WTC11 (cell line): ENCODE data around the gene PRF1. TPM values are rescaled to one million over a fixed set of nuclear protein-coding genes. Genes with fewer than 3 reads are reported as not detected.

Source experiments
- ATAC-seq: fragments of 200-7000 bp; cut with Tn5 transposase; 2 replicates; pipeline ENCODE4 v1.10.0; 2021; ENCODE audit warnings: mild to moderate bottlenecking, moderate library complexity
- CTCF ChIA-PET: fragments of 300-600 bp; sonication (Branson Sonifier 250); formaldehyde crosslinking; loops from one replicate; lab custom pipeline; 2021; ENCODE audit warnings: antibody characterized with exemption; lab: Charles Lee
- POLR2A ChIA-PET: fragments of 350-600 bp; sonication (Branson Sonifier 250); formaldehyde crosslinking; loops from one replicate; lab custom pipeline; 2021; ENCODE audit warnings: antibody characterized with exemption; lab: Charles Lee
- DNase-seq: peaks from one replicate; pipeline ENCODE4 v3.0.0; 2021; ENCODE audit warnings: low spot score
- H3K27ac Mint-ChIP-seq: 2 replicates; pipeline ENCODE4 v1.8.0; 2021; ENCODE audit warnings: mixed read lengths
- H3K27me3 Mint-ChIP-seq: 2 replicates; pipeline ENCODE4 v1.8.0; 2021; ENCODE audit warnings: low read depth, mild to moderate bottlenecking, moderate library complexity, mixed read lengths
- H3K36me3 Mint-ChIP-seq: 2 replicates; pipeline ENCODE4 v1.8.0; 2021; ENCODE audit warnings: mixed read lengths
- H3K4me1 Mint-ChIP-seq: 2 replicates; pipeline ENCODE4 v1.8.0; 2022; ENCODE audit warnings: mixed read lengths
- H3K4me3 Mint-ChIP-seq: 2 replicates; pipeline ENCODE4 v1.8.0; 2021; ENCODE audit warnings: mild to moderate bottlenecking, moderate library complexity, mixed read lengths
- H3K9me3 Mint-ChIP-seq: 2 replicates; pipeline ENCODE4 v1.8.0; 2021; ENCODE audit warnings: mixed read lengths
- ETV6 ChIP-seq: sonication (generic); formaldehyde crosslinking; IDR thresholded peaks from 2 replicates; pipeline ENCODE4 v1.8.1; 2022; ENCODE audit warnings: mild to moderate bottlenecking, missing genetic modification reagents
- FOXP4 ChIP-seq: sonication (generic); formaldehyde crosslinking; IDR thresholded peaks from 2 replicates; pipeline ENCODE4 v1.8.0; 2022; ENCODE audit warnings: mild to moderate bottlenecking, missing genetic modification reagents
- HMGA2 ChIP-seq: fragments of 250-450 bp; sonication (Bioruptor Pico); IDR thresholded peaks from 2 replicates; pipeline ENCODE4 v1.4.0; 2021; ENCODE audit warnings: mild to moderate bottlenecking, moderate library complexity
- MXD4 ChIP-seq: fragments of 250-450 bp; sonication (Bioruptor Pico); IDR thresholded peaks from 2 replicates; pipeline ENCODE4 v1.8.0; 2021; ENCODE audit warnings: mild to moderate bottlenecking, moderate library complexity, borderline replicate concordance
- NFE2L1 ChIP-seq: sonication (generic); formaldehyde crosslinking; IDR thresholded peaks from 2 replicates; pipeline ENCODE4 v1.8.1; 2023; ENCODE audit warnings: missing genetic modification reagents
- NR2C2 ChIP-seq: sonication (generic); formaldehyde crosslinking; IDR thresholded peaks from 2 replicates; pipeline ENCODE4 v1.8.0; 2022; ENCODE audit warnings: mild to moderate bottlenecking, missing genetic modification reagents
- RELA ChIP-seq: sonication (generic); formaldehyde crosslinking; IDR thresholded peaks from 2 replicates; pipeline ENCODE4 v1.8.1; 2022; ENCODE audit warnings: missing genetic modification reagents, mild to moderate bottlenecking, borderline replicate concordance
- SP1 ChIP-seq: sonication (generic); formaldehyde crosslinking; conservative IDR thresholded peaks from 2 replicates; pipeline ENCODE4 v1.8.1; 2022; ENCODE audit warnings: missing genetic modification reagents
- TEAD4 ChIP-seq: sonication (generic); formaldehyde crosslinking; IDR thresholded peaks from 2 replicates; pipeline ENCODE4 v1.8.0; 2022; ENCODE audit warnings: mild to moderate bottlenecking, missing genetic modification reagents
- ZNF219 ChIP-seq: sonication (generic); formaldehyde crosslinking; IDR thresholded peaks from 2 replicates; pipeline ENCODE4 v1.8.0; 2023; ENCODE audit warnings: missing genetic modification reagents, mild to moderate bottlenecking, borderline replicate concordance
- ZNF416 ChIP-seq: fragments of 250-450 bp; sonication (Bioruptor Pico); IDR thresholded peaks from 2 replicates; pipeline ENCODE4 v1.9.0; 2021; ENCODE audit warnings: mild to moderate bottlenecking, inconsistent platforms
- ZNF423 ChIP-seq: fragments of 250-450 bp; sonication (Bioruptor Pico); IDR thresholded peaks from 2 replicates; pipeline ENCODE4 v2.1.2; 2022; ENCODE audit warnings: mild to moderate bottlenecking, moderate library complexity
- ZSCAN18 ChIP-seq: fragments of 250-450 bp; sonication (Bioruptor Pico); IDR thresholded peaks from 2 replicates; pipeline ENCODE4 v2.1.2; 2022; ENCODE audit warnings: mild to moderate bottlenecking, moderate library complexity
- total RNA-seq: library from RNA; stranded (reverse); gene quantifications from 3 replicates; pipeline ENCODE4 v1.2.3, GENCODE V29; 2021
- TF ChIP-seq, protein P1 (sequence below): sonication (generic); formaldehyde crosslinking; IDR thresholded peaks from 2 replicates; pipeline ENCODE4 v1.8.0; 2022; ENCODE audit warnings: missing genetic modification reagents
- TF ChIP-seq, protein P2 (sequence below): fragments of 250-450 bp; sonication (Bioruptor Pico); IDR thresholded peaks from 2 replicates; pipeline ENCODE4 v1.8.0; 2021; ENCODE audit warnings: mild to moderate bottlenecking
- TF ChIP-seq, protein P3 (sequence below): sonication (generic); formaldehyde crosslinking; IDR thresholded peaks from 2 replicates; pipeline ENCODE4 v1.8.0; 2023; ENCODE audit warnings: mild to moderate bottlenecking, missing genetic modification reagents
- TF ChIP-seq, protein P4 (sequence below): sonication (generic); formaldehyde crosslinking; IDR thresholded peaks from 2 replicates; pipeline ENCODE4 v1.8.1; 2023; ENCODE audit warnings: mild to moderate bottlenecking, missing genetic modification reagents

The PRF1 gene
- total RNA-seq, 1 experiment from 2014 or later, result 0.11 TPM

GRCh38 chr10:70587045-70587658 lies 15.4 kb downstream of the PRF1 start:
- DNase-seq, result no peak
- Mint-ChIP-seq H3K27me3 (no peaks in the 10 kb centered on the region; the same call in 1 of the 2 replicates), H3K27ac (no peak overlapping the region), H3K9me3 (no peaks in the 10 kb centered on the region), H3K4me1 (peaks cover 25% of the 10 kb centered on the region), H3K4me3 (no peak overlapping the region)
- ChIA-PET POLR2A (no interaction called here), CTCF (no interaction called here)
- no peak for ATAC-seq
- TF ChIP-seq ZNF423 (CRISPR knock-in tag) (no peak), TEAD4 (CRISPR knock-in tag) (no peak), MXD4 (CRISPR knock-in tag) (no peak), SP1 (CRISPR knock-in tag) (no peak), FOXP4 (CRISPR knock-in tag) (no peak), NR2C2 (CRISPR knock-in tag) (no peak), ETV6 (CRISPR knock-in tag) (no peak), ZNF416 (CRISPR knock-in tag) (no peak), RELA (CRISPR knock-in tag) (no peak), HMGA2 (CRISPR knock-in tag) (no peak), ZNF219 (no peak)
- TF ChIP-seq, protein P1, sequence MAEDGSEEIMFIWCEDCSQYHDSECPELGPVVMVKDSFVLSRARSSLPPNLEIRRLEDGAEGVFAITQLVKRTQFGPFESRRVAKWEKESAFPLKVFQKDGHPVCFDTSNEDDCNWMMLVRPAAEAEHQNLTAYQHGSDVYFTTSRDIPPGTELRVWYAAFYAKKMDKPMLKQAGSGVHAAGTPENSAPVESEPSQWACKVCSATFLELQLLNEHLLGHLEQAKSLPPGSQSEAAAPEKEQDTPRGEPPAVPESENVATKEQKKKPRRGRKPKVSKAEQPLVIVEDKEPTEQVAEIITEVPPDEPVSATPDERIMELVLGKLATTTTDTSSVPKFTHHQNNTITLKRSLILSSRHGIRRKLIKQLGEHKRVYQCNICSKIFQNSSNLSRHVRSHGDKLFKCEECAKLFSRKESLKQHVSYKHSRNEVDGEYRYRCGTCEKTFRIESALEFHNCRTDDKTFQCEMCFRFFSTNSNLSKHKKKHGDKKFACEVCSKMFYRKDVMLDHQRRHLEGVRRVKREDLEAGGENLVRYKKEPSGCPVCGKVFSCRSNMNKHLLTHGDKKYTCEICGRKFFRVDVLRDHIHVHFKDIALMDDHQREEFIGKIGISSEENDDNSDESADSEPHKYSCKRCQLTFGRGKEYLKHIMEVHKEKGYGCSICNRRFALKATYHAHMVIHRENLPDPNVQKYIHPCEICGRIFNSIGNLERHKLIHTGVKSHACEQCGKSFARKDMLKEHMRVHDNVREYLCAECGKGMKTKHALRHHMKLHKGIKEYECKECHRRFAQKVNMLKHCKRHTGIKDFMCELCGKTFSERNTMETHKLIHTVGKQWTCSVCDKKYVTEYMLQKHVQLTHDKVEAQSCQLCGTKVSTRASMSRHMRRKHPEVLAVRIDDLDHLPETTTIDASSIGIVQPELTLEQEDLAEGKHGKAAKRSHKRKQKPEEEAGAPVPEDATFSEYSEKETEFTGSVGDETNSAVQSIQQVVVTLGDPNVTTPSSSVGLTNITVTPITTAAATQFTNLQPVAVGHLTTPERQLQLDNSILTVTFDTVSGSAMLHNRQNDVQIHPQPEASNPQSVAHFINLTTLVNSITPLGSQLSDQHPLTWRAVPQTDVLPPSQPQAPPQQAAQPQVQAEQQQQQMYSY, result no peak
- TF ChIP-seq, protein P2, sequence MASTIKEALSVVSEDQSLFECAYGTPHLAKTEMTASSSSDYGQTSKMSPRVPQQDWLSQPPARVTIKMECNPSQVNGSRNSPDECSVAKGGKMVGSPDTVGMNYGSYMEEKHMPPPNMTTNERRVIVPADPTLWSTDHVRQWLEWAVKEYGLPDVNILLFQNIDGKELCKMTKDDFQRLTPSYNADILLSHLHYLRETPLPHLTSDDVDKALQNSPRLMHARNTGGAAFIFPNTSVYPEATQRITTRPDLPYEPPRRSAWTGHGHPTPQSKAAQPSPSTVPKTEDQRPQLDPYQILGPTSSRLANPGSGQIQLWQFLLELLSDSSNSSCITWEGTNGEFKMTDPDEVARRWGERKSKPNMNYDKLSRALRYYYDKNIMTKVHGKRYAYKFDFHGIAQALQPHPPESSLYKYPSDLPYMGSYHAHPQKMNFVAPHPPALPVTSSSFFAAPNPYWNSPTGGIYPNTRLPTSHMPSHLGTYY (CRISPR knock-in tag), result no peak
- TF ChIP-seq, all 79 proteins: peak for 0
- H3K36me3 Mint-ChIP-seq, result no peaks in the 10 kb centered on the region

DNA sequence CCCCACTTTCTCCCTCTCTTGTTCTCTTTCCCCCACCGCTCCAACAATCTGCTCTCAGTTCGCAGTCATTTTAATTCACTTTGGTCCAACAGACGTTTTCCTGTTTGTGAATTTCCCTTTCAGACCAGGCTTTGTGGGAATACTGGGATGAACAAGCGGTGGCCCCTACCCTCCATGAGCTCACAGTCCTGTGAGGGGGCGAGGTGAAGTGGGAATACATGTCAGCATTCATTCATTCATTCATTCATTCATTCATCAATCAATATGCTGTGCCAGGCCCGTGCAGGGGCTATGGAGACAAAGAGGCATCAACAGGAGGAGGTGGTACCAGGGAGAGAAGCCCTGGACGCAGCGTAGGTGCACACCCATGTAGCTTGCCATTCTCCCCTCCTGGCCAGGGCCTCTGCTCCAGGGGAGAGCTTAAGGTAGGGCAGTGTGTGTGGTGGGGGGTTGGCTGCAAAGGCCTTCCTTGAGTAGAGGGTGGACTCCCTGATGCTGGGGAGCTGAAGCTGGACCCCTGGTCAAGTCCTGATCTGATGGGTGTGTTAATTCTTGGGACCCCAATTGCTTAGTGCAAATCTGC lies 16.1 kb downstream of the PRF1 start:
- DNase-seq (no peak), ATAC-seq (no peak)
- Mint-ChIP-seq H3K9me3 (no peaks in the 10 kb centered on the region), H3K27ac (no peak overlapping the region), H3K36me3 (no peaks in the 10 kb centered on the region), H3K4me3 (no peak overlapping the region), H3K4me1 (peaks cover 25% of the 10 kb centered on the region), H3K27me3 (no peaks in the 10 kb centered on the region; the same call in 1 of the 2 replicates)
- POLR2A ChIA-PET, result interaction anchor here (0.7 kb wide), 1 partner anchor 104 kb away, joined by 3 read pairs; no protein-coding TSS in a partner anchor
- CTCF ChIA-PET, result interaction anchor here (0.9 to 2.6 kb wide), 5 partner anchors 11 to 317 kb away, joined by 3 to 23 read pairs (median 3); no protein-coding TSS in a partner anchor
- TF ChIP-seq, protein P3, sequence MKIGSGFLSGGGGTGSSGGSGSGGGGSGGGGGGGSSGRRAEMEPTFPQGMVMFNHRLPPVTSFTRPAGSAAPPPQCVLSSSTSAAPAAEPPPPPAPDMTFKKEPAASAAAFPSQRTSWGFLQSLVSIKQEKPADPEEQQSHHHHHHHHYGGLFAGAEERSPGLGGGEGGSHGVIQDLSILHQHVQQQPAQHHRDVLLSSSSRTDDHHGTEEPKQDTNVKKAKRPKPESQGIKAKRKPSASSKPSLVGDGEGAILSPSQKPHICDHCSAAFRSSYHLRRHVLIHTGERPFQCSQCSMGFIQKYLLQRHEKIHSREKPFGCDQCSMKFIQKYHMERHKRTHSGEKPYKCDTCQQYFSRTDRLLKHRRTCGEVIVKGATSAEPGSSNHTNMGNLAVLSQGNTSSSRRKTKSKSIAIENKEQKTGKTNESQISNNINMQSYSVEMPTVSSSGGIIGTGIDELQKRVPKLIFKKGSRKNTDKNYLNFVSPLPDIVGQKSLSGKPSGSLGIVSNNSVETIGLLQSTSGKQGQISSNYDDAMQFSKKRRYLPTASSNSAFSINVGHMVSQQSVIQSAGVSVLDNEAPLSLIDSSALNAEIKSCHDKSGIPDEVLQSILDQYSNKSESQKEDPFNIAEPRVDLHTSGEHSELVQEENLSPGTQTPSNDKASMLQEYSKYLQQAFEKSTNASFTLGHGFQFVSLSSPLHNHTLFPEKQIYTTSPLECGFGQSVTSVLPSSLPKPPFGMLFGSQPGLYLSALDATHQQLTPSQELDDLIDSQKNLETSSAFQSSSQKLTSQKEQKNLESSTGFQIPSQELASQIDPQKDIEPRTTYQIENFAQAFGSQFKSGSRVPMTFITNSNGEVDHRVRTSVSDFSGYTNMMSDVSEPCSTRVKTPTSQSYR, result no peak
- TF ChIP-seq NFE2L1 (CRISPR knock-in tag), result no peak
- TF ChIP-seq, protein P4, sequence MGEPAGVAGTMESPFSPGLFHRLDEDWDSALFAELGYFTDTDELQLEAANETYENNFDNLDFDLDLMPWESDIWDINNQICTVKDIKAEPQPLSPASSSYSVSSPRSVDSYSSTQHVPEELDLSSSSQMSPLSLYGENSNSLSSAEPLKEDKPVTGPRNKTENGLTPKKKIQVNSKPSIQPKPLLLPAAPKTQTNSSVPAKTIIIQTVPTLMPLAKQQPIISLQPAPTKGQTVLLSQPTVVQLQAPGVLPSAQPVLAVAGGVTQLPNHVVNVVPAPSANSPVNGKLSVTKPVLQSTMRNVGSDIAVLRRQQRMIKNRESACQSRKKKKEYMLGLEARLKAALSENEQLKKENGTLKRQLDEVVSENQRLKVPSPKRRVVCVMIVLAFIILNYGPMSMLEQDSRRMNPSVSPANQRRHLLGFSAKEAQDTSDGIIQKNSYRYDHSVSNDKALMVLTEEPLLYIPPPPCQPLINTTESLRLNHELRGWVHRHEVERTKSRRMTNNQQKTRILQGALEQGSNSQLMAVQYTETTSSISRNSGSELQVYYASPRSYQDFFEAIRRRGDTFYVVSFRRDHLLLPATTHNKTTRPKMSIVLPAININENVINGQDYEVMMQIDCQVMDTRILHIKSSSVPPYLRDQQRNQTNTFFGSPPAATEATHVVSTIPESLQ (CRISPR knock-in tag), result no peak
- TF ChIP-seq ZSCAN18 (CRISPR knock-in tag), result no peak
- TF ChIP-seq, all 79 proteins: peak for 0
